ENCODE data around the gene EXD1. TPM values are rescaled to one million over a fixed set of nuclear protein-coding genes. Genes with fewer than 3 reads are reported as not detected.

EXD1 gene
- total and polyA plus RNA-seq, 4 donors: not detected

GRCh38 chr15:41231422-41232226 is 1.1 kb upstream of the EXD1 start:
- no peaks in the 10 kb centered on the region for H3K9me3 ChIP-seq (ENCODE audit: control insufficient read depth in 4 of 4, low read length in 3 of 4)
- H3K27me3 ChIP-seq (ENCODE audit: control insufficient read depth in 4 of 4, insufficient read depth in 4 of 4, low read length in 3 of 4): no peaks in the 10 kb centered on the region
- peak overlapping the region; percentile 95 to 97 for H3K9ac ChIP-seq (ENCODE audit: low read depth in 1 of 2, low read length in 2 of 2)
- peaks cover 0 to 3% (median 0%) of the 10 kb centered on the region in 4 donors for H3K36me3 ChIP-seq (ENCODE audit: control insufficient read depth in 4 of 4, insufficient read depth in 3 of 4, low read depth in 1 of 4, low read length in 3 of 4)
- H3K4me1 ChIP-seq (ENCODE audit: control insufficient read depth in 4 of 4, insufficient read depth in 4 of 4, low read length in 3 of 4): peaks cover 0 to 30% (median 16%) of the 10 kb centered on the region in 4 donors
- TF ChIP-seq HNF4G (IDR thresholded peaks at IDR 0.05) (no peak), RXRA (IDR thresholded peaks at IDR 0.05) (peak in 1 of 2 donors; percentile 10), YY1 (IDR thresholded peaks at IDR 0.05) (no peak), FOXA2 (IDR thresholded peaks at IDR 0.05) (peak; percentile 4), SP1 (IDR thresholded peaks at IDR 0.05) (no peak), ZBTB33 (IDR thresholded peaks at IDR 0.05) (no peak), HNF4A (conservative IDR thresholded peaks at IDR 0.05) (no peak), EGR1 (IDR thresholded peaks at IDR 0.05; ENCODE audit: low read depth in 2 of 2) (no peak), TAF1 (conservative IDR thresholded peaks at IDR 0.05) (no peak), FOXA1 (IDR thresholded peaks at IDR 0.05) (no peak)
- TF ChIP-seq, protein P1, sequence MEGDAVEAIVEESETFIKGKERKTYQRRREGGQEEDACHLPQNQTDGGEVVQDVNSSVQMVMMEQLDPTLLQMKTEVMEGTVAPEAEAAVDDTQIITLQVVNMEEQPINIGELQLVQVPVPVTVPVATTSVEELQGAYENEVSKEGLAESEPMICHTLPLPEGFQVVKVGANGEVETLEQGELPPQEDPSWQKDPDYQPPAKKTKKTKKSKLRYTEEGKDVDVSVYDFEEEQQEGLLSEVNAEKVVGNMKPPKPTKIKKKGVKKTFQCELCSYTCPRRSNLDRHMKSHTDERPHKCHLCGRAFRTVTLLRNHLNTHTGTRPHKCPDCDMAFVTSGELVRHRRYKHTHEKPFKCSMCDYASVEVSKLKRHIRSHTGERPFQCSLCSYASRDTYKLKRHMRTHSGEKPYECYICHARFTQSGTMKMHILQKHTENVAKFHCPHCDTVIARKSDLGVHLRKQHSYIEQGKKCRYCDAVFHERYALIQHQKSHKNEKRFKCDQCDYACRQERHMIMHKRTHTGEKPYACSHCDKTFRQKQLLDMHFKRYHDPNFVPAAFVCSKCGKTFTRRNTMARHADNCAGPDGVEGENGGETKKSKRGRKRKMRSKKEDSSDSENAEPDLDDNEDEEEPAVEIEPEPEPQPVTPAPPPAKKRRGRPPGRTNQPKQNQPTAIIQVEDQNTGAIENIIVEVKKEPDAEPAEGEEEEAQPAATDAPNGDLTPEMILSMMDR (IDR thresholded peaks at IDR 0.05; ENCODE audit: low read depth, low read length, missing input control): no peak
- TF ChIP-seq, protein P2, sequence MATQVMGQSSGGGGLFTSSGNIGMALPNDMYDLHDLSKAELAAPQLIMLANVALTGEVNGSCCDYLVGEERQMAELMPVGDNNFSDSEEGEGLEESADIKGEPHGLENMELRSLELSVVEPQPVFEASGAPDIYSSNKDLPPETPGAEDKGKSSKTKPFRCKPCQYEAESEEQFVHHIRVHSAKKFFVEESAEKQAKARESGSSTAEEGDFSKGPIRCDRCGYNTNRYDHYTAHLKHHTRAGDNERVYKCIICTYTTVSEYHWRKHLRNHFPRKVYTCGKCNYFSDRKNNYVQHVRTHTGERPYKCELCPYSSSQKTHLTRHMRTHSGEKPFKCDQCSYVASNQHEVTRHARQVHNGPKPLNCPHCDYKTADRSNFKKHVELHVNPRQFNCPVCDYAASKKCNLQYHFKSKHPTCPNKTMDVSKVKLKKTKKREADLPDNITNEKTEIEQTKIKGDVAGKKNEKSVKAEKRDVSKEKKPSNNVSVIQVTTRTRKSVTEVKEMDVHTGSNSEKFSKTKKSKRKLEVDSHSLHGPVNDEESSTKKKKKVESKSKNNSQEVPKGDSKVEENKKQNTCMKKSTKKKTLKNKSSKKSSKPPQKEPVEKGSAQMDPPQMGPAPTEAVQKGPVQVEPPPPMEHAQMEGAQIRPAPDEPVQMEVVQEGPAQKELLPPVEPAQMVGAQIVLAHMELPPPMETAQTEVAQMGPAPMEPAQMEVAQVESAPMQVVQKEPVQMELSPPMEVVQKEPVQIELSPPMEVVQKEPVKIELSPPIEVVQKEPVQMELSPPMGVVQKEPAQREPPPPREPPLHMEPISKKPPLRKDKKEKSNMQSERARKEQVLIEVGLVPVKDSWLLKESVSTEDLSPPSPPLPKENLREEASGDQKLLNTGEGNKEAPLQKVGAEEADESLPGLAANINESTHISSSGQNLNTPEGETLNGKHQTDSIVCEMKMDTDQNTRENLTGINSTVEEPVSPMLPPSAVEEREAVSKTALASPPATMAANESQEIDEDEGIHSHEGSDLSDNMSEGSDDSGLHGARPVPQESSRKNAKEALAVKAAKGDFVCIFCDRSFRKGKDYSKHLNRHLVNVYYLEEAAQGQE (IDR thresholded peaks at IDR 0.05): no peak
- WGBS: 1% methylated on average over 28 of the region's 28 CpGs
- H3K27ac ChIP-seq (ENCODE audit: low read depth in 1 of 2, low read length in 2 of 2): peak overlapping the region; percentile 86 to 91
- peak overlapping the region; percentile 78 to 95 (median 86) for H3K4me3 ChIP-seq (ENCODE audit: low read depth in 1 of 3, low read length in 3 of 3)
- no peak for DNase-seq (ENCODE audit: low spot score)

DNA sequence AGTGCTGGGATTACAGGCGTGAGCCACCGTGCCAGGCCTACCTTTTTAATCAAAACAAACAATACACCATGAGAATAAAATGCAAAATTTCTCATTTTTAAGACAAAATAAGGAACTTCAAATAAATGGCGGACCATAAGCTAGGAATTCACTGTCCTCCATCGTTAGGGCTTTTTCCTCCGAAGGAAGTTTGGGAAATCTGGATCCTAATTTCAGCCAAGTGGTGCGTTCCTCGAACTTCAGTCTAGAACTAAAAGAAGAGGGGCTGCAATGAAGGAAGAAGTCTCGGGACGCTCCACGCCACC is 260 bp downstream of the EXD1 start:
- H3K9ac ChIP-seq (ENCODE audit: low read depth in 1 of 2, low read length in 2 of 2): no peak overlapping the region
- 42% methylated on average over 10 of the region's 10 CpGs for WGBS
- peaks cover 0 to 28% (median 16%) of the 10 kb centered on the region in 4 donors for H3K4me1 ChIP-seq (ENCODE audit: control insufficient read depth in 4 of 4, insufficient read depth in 4 of 4, low read length in 3 of 4)
- peaks cover 0 to 3% (median 0%) of the 10 kb centered on the region in 4 donors for H3K36me3 ChIP-seq (ENCODE audit: control insufficient read depth in 4 of 4, insufficient read depth in 3 of 4, low read depth in 1 of 4, low read length in 3 of 4)
- TF ChIP-seq ZBTB33 (IDR thresholded peaks at IDR 0.05): no peak
- TF ChIP-seq FOXA1 (IDR thresholded peaks at IDR 0.05): peak; percentile 1
- no peaks in the 10 kb centered on the region for H3K9me3 ChIP-seq (ENCODE audit: control insufficient read depth in 4 of 4, low read length in 3 of 4)
- H3K4me3 ChIP-seq (ENCODE audit: low read depth in 1 of 3, low read length in 3 of 3): peak overlapping the region in 2 of 3 donors; percentile 39 to 86
- DNase-seq (ENCODE audit: low spot score): no peak
- no peaks in the 10 kb centered on the region for H3K27me3 ChIP-seq (ENCODE audit: control insufficient read depth in 4 of 4, insufficient read depth in 4 of 4, low read length in 3 of 4)
- peak overlapping the region; percentile 29 to 49 for H3K27ac ChIP-seq (ENCODE audit: low read depth in 1 of 2, low read length in 2 of 2)

All from liver (tissue), 9 donors.